H1 (cell line): ENCODE measurements around the gene RBBP8. TPM values are rescaled to one million over a fixed set of nuclear protein-coding genes. Genes with fewer than 3 reads are reported as not detected.

Experiments used
- CTCF ChIA-PET: fragments of 300-600 bp; sonication (Branson Sonifier 250); formaldehyde crosslinking; loops from one replicate; lab custom pipeline; 2021; ENCODE audit not compliant: partially characterized antibody; lab: Charles Lee
- POLR2A ChIA-PET: fragments of 300-600 bp; sonication (Branson Sonifier 250); formaldehyde crosslinking; loops from one replicate; lab custom pipeline; 2021; ENCODE audit warnings: inconsistent platforms; ENCODE audit not compliant: partially characterized antibody; lab: Charles Lee
- DNase-seq, 2 experiments: peaks; one replicate each; pipeline versions ENCODE4 v3.0.0 to v3.0.0-alpha.2; 2010 to 2022; ENCODE audit warnings: low spot score in 2 of 2, low read depth in 1 of 2, mixed read lengths in 1 of 2
- FAIRE-seq: peaks from 2 replicates; lab custom pipeline; 2011; peaks lifted over from hg19 to GRCh38; lab: Jason Lieb, UNC
- H2AFZ ChIP-seq: 2 replicates; pipeline ENCODE4 v1.8.1; 2012; ENCODE audit warnings: low read length, inconsistent platforms
- H2AK5ac ChIP-seq: 2 replicates; pipeline ENCODE4 v1.6.1; 2013; ENCODE audit warnings: low read depth, low read length
- H2BK120ac ChIP-seq: replicated peaks from 2 replicates; pipeline ENCODE3; 2013; ENCODE audit warnings: low read depth, low read length, inconsistent platforms
- H2BK12ac ChIP-seq: 2 replicates; pipeline ENCODE4 v1.6.1; 2013; ENCODE audit warnings: low read depth, low read length
- H2BK15ac ChIP-seq: 2 replicates; pipeline ENCODE4 v1.6.1; 2013; ENCODE audit warnings: low read length
- H2BK20ac ChIP-seq: 2 replicates; pipeline ENCODE4 v1.6.1; 2013; ENCODE audit warnings: low read length
- H2BK5ac ChIP-seq: 2 replicates; pipeline ENCODE4 v1.6.1; 2013; ENCODE audit warnings: low read depth, low read length
- H3K14ac ChIP-seq: 2 replicates; pipeline ENCODE4 v1.6.1; 2013; ENCODE audit warnings: inconsistent platforms; ENCODE audit not compliant: insufficient read length
- H3K18ac ChIP-seq: 2 replicates; pipeline ENCODE4 v1.6.1; 2013; ENCODE audit warnings: low read length; ENCODE audit errors: extremely low read depth
- H3K23ac ChIP-seq: 2 replicates; pipeline ENCODE4 v1.6.1; 2013; ENCODE audit warnings: inconsistent platforms; ENCODE audit not compliant: insufficient read length
- H3K23me2 ChIP-seq: 2 replicates; pipeline ENCODE4 v1.6.1; 2013; ENCODE audit warnings: low read depth, low read length
- H3K27ac ChIP-seq: 2 replicates; pipeline ENCODE4 v1.6.1; 2011; ENCODE audit warnings: low read depth, low read length, inconsistent platforms
- H3K27me3 ChIP-seq, 4 experiments: replicated peaks in 1 of 4; 1 replicate in 1 of 4; 2 replicates in 3 of 4; pipeline versions ENCODE4 v1.6.1 to v1.8.1; 2011 to 2013; ENCODE audit warnings: low read length in 3 of 4, mild to moderate bottlenecking in 3 of 4, inconsistent platforms in 2 of 4, mixed read lengths in 2 of 4, moderate library complexity in 1 of 4; ENCODE audit not compliant: control insufficient read depth in 3 of 4, insufficient read depth in 3 of 4; ENCODE audit errors: extremely low read depth in 1 of 4
- H3K36me3 ChIP-seq, 4 experiments: 2 replicates each; pipeline versions ENCODE4 v1.6.1 to v1.8.1; 2011 to 2013; ENCODE audit warnings: mild to moderate bottlenecking in 4 of 4, low read length in 3 of 4, moderate library complexity in 2 of 4, control low read depth in 1 of 4, inconsistent platforms in 1 of 4; ENCODE audit not compliant: insufficient read depth in 4 of 4, control insufficient read depth in 2 of 4
- H3K4ac ChIP-seq: replicated peaks from 2 replicates; pipeline ENCODE3; 2013; ENCODE audit warnings: low read length, low read depth, mixed read lengths, inconsistent platforms; ENCODE audit not compliant: insufficient read length
- H3K4me1 ChIP-seq, 4 experiments: replicated peaks in 1 of 4; 1 replicate in 1 of 4; 2 replicates in 3 of 4; pipeline versions ENCODE4 v1.6.1 to v1.8.1; 2011 to 2013; ENCODE audit warnings: low read length in 3 of 4, inconsistent platforms in 2 of 4, mixed read lengths in 1 of 4; ENCODE audit not compliant: insufficient read depth in 4 of 4, control insufficient read depth in 3 of 4
- H3K4me2 ChIP-seq, 2 experiments: 2 replicates each; pipeline versions ENCODE4 v1.6.1 to v1.8.1; 2011 to 2013; ENCODE audit warnings: low read depth in 2 of 2, low read length in 2 of 2, control low read depth in 1 of 2, inconsistent platforms in 1 of 2, mild to moderate bottlenecking in 1 of 2; ENCODE audit not compliant: insufficient read depth in 1 of 2
- H3K4me3 ChIP-seq, 4 experiments: fragments of 200-600, 300-600 bp in 1 of 4; sonication (generic), shearing (Covaris generic), sonication (Bioruptor Twin) in 1 of 4; 2 replicates each; pipeline versions ENCODE4 v1.5.1 to v1.8.1; 2011 to 2016; ENCODE audit warnings: low read length in 4 of 4, low read depth in 3 of 4, control low read depth in 2 of 4, inconsistent platforms in 2 of 4, mild to moderate bottlenecking in 2 of 4, mixed read lengths in 1 of 4, moderate library complexity in 1 of 4; ENCODE audit not compliant: insufficient read depth in 2 of 4; ENCODE audit errors: extremely low read depth in 1 of 4
- H3K56ac ChIP-seq: replicated peaks from 2 replicates; pipeline ENCODE3; 2013; ENCODE audit warnings: low read depth, mild to moderate bottlenecking, mixed read lengths, low read length, inconsistent platforms; ENCODE audit not compliant: insufficient read length
- H3K79me1 ChIP-seq: 2 replicates; pipeline ENCODE4 v1.6.1; 2013; ENCODE audit warnings: low read depth, low read length, control low read depth
- H3K79me2 ChIP-seq, 2 experiments: 2 replicates each; pipeline versions ENCODE4 v1.6.1 to v1.8.1; 2012 to 2013; ENCODE audit warnings: low read length in 2 of 2, mild to moderate bottlenecking in 2 of 2, inconsistent platforms in 1 of 2; ENCODE audit not compliant: insufficient read depth in 2 of 2, control insufficient read depth in 1 of 2
- H3K9ac ChIP-seq, 4 experiments: replicated peaks in 1 of 4; 1 replicate in 1 of 4; 2 replicates in 3 of 4; pipeline versions ENCODE4 v1.6.1 to v1.8.1; 2011 to 2013; ENCODE audit warnings: low read depth in 3 of 4, low read length in 3 of 4, control low read depth in 2 of 4, mild to moderate bottlenecking in 2 of 4, moderate library complexity in 2 of 4, inconsistent platforms in 1 of 4; ENCODE audit errors: extremely low read depth in 1 of 4
- H3K9me3 ChIP-seq, 2 experiments: 2 replicates each; pipeline versions ENCODE4 v1.6.1 to v1.8.1; 2012 to 2013; ENCODE audit warnings: mild to moderate bottlenecking in 2 of 2, moderate library complexity in 2 of 2, control low read depth in 1 of 2, inconsistent platforms in 1 of 2, low read depth in 1 of 2, low read length in 1 of 2, mixed read lengths in 1 of 2; ENCODE audit not compliant: insufficient read depth in 2 of 2
- H4K20me1 ChIP-seq, 2 experiments: replicated peaks in 1 of 2; 2 replicates each; pipeline versions ENCODE3 to v1.8.1; 2011 to 2013; ENCODE audit warnings: inconsistent platforms in 2 of 2, low read length in 2 of 2, mild to moderate bottlenecking in 1 of 2; ENCODE audit not compliant: insufficient read depth in 2 of 2, control insufficient read depth in 1 of 2
- H4K5ac ChIP-seq: 2 replicates; pipeline ENCODE4 v1.6.1; 2013; ENCODE audit warnings: low read length, low read depth, mixed read lengths, inconsistent platforms; ENCODE audit not compliant: insufficient read length
- H4K8ac ChIP-seq: 2 replicates; pipeline ENCODE4 v1.8.0; 2013; ENCODE audit warnings: mild to moderate bottlenecking, moderate library complexity, low read length, inconsistent platforms; ENCODE audit not compliant: insufficient read depth; ENCODE audit errors: extremely low read depth
- H4K91ac ChIP-seq: replicated peaks from 2 replicates; pipeline ENCODE3; 2013; ENCODE audit warnings: low read length, mixed read lengths, inconsistent platforms; ENCODE audit not compliant: insufficient read length
- GABPA ChIP-seq: IDR thresholded peaks from 2 replicates; pipeline ENCODE4 v1.6.1; 2011; ENCODE audit warnings: mild to moderate bottlenecking, low read length, moderate library complexity, borderline replicate concordance; ENCODE audit not compliant: insufficient read depth
- RAD21 ChIP-seq, 2 experiments: IDR thresholded peaks in 1 of 2; conservative IDR thresholded peaks in 1 of 2; 2 replicates each; pipeline ENCODE4 v1.6.1; 2011; ENCODE audit warnings: low read depth in 2 of 2, low read length in 2 of 2, improper control_type of control experiment in 1 of 2, inconsistent platforms in 1 of 2, mild to moderate bottlenecking in 1 of 2, moderate library complexity in 1 of 2
- SAP30 ChIP-seq: fragments of 300-600 bp; sonication (generic); IDR thresholded peaks from 2 replicates; pipeline ENCODE4 v1.7.1; 2012; ENCODE audit warnings: low read length, moderate library complexity, mild to moderate bottlenecking, inconsistent platforms; ENCODE audit not compliant: insufficient read depth, insufficient replicate concordance
- SP4 ChIP-seq: IDR thresholded peaks from 2 replicates; pipeline ENCODE4 v1.6.1; 2012; ENCODE audit warnings: low read length, inconsistent platforms
- WGBS, 2 experiments: shearing (Covaris generic) in 1 of 2; methylation state at CpG; one replicate each; pipeline versions ENCODE4 v1.1.6 to v1.1.7; 2013 to 2015; ENCODE audit warnings: low lambda C conversion rate in 2 of 2, mixed read lengths in 2 of 2, inconsistent platforms in 1 of 2, low coverage in 1 of 2, missing lambda C conversion rate in 1 of 2; ENCODE audit not compliant: insufficient replicate concordance in 2 of 2, insufficient coverage in 1 of 2, insufficient read length in 1 of 2; ENCODE audit errors: extremely low coverage in 1 of 2, missing lambda C conversion rate in 1 of 2; 5-methylcytosine and 5-hydroxymethylcytosine counted together
- polyA plus RNA-seq, 7 experiments: library from polyadenylated mRNA; depleted of rRNA in 3 of 7; stranded (reverse) in 5 of 7; unstranded in 2 of 7; fragments of >200 nt in 5 of 7; fragments of 200-250 nt in 2 of 7; gene quantifications; 1 replicate in 5 of 7; 2 replicates in 1 of 7; 4 replicates in 1 of 7; pipeline versions ENCODE4 v1.2.1 to v1.2.3, GENCODE V29; 2011 to 2013; ENCODE audit warnings: missing spikeins in 2 of 7, mixed read lengths in 2 of 7
- total RNA-seq: library from RNA; stranded (reverse); fragmentation: NEBNext Ultra II Directional; extraction: Animal tissue kit (Norgen Biotek cat#: 25700); gene quantifications from 2 replicates; pipeline ENCODE4 v1.2.1, GENCODE V29; 2021

Gene RBBP8
- total and polyA plus RNA-seq, 2 of the 8 experiments (the other 6 are each of a cell fraction or from before 2014, with no cell fraction given), result 16.1 to 65.8 TPM

DNA sequence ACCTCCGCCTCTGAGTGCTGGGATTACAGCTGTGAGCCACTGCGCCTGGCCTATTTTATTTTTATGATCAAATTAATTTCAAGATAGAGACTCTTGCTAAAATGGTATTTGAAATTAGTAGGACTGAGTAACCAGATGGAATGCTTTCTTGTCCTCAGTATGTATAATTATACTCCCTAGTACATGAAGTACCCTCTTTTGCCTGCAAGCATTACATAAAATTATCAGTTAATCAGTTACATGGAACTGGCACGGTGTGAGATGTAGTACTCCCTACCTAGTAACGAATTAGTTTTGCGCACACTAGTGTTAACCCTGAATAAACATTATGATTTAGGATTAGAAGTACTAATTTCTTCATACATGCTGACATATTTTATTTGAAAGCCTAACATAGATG lies 41.6 kb downstream of the RBBP8 start:
- Histone ChIP-seq H3K23me2 (no peaks in the 10 kb centered on the region), H2BK120ac (no peak overlapping the region), H4K20me1 (no peaks in the 10 kb centered on the region), H3K4me3 (no peak overlapping the region), H3K4ac (no peak overlapping the region), H3K14ac (no peak overlapping the region), H3K36me3 (peaks cover 0 to 11% (median 2%) of the 10 kb centered on the region in 4 experiments; a peak in 2 of 8 replicates), H3K27me3 (no peaks in the 10 kb centered on the region), H3K27ac (no peak overlapping the region), H4K8ac (no peak overlapping the region), H3K4me1 (no peaks in the 10 kb centered on the region), H2BK12ac (no peak overlapping the region), H3K4me2 (no peak overlapping the region), H2BK15ac (no peak overlapping the region), H3K9me3 (no peaks in the 10 kb centered on the region), H2BK20ac (no peak overlapping the region), H4K5ac (no peak overlapping the region), H2BK5ac (no peak overlapping the region), H2AK5ac (no peak overlapping the region), H3K56ac (no peak overlapping the region), H3K79me1 (no peaks in the 10 kb centered on the region), H3K23ac (no peak overlapping the region), H3K79me2 (no peaks in the 10 kb centered on the region), H3K9ac (no peak overlapping the region), H3K18ac (no peak overlapping the region), H2AFZ (no peak overlapping the region), H4K91ac (no peak overlapping the region)
- 95% methylated on average over 5 of the region's 5 CpGs; no CpG with 5 or more reads in 1 of the 2 experiments for WGBS, 2 experiments
- TF ChIP-seq SAP30, result no peak
- no peak for TF ChIP-seq SP4
- no peak for TF ChIP-seq RAD21 (IDR thresholded peaks at IDR 0.05 in 1 of 2, conservative IDR thresholded peaks at IDR 0.05 in 1 of 2; ENCODE audit: low read depth in 2 of 2, low read length in 2 of 2)
- TF ChIP-seq GABPA, result no peak
- CTCF ChIA-PET, result interaction anchor here (0.9 to 1.5 kb wide), 3 partner anchors 154 to 161 kb away, joined by 3 to 5 read pairs (median 3); no protein-coding TSS in a partner anchor
- POLR2A ChIA-PET, result interaction anchor here (1.3 kb wide), 1 partner anchor 42 kb away, joined by 3 read pairs; the partner anchor contains the start of gene RBBP8
- no peak for DNase-seq
- FAIRE-seq, result no peak
